ENCODE data around the gene PSD4.

DNA sequence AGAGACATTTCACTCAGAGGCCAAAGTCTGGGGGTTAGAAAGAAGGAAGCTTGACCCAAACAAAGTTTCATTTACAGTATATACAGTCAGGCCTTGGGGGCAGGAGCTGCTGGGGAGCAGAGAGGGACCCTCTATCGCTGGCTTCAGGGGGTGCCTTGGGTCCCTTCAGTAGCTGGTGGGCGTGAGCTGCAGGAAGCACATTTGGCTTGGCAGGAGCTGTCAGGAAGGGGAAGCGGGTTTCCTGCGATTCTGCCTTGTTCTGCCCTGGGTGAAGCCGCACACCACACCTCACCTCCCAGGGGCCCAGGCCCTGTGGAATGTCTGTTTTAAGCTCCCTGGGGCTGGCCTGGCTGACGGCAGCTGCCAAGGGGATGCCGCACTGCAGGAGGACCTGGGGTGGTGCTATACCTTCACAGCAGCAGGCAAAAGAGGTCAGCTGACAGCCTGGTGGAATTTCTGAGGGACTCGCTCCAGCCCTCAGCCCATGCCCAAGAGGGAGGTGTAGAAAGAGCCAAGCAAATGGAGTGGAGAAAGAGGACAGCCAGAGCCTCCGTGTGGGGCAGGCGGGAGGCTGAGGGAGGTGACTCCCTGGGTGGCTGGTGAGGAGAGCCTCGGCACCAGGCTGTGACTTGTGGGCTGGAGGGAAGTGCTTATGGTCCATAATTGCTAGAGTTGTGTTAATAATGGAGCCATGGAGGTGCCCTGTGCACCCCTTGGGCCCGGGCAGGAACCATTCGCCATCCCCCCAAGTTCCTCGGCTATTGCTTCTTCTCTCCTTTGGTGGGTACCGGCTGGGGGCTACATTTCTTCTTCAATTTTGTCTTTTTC is 43.9 kb downstream of the PSD4 start:
- TF ChIP-seq, protein P1, sequence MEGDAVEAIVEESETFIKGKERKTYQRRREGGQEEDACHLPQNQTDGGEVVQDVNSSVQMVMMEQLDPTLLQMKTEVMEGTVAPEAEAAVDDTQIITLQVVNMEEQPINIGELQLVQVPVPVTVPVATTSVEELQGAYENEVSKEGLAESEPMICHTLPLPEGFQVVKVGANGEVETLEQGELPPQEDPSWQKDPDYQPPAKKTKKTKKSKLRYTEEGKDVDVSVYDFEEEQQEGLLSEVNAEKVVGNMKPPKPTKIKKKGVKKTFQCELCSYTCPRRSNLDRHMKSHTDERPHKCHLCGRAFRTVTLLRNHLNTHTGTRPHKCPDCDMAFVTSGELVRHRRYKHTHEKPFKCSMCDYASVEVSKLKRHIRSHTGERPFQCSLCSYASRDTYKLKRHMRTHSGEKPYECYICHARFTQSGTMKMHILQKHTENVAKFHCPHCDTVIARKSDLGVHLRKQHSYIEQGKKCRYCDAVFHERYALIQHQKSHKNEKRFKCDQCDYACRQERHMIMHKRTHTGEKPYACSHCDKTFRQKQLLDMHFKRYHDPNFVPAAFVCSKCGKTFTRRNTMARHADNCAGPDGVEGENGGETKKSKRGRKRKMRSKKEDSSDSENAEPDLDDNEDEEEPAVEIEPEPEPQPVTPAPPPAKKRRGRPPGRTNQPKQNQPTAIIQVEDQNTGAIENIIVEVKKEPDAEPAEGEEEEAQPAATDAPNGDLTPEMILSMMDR (conservative IDR thresholded peaks at IDR 0.05; ENCODE audit: low read depth, low read length): no peak
- no peak for TF ChIP-seq EZH2 (IDR thresholded peaks at IDR 0.05; ENCODE audit: low read length, unreplicated experiment)
- TF ChIP-seq EZH2phosphoT487 (IDR thresholded peaks at IDR 0.05; ENCODE audit: borderline replicate concordance, low read length): no peak

Data from PC-3 (cell line).